Breast epithelium (tissue), 3 donors: ENCODE results near the gene EOGT.

ENCODE experiments used
- CTCF ChIP-seq, 3 donors: fragments of 450-650 bp; IDR thresholded peaks; one replicate each; pipeline ENCODE4 v1.5.1; 2016 to 2017; ENCODE audit warnings: antibody characterized with exemption in 3 of 3, mild to moderate bottlenecking in 3 of 3, moderate library complexity in 3 of 3
- POLR2A ChIP-seq: fragments of 450-650 bp; IDR thresholded peaks from one replicate; pipeline ENCODE4 v1.6.1; 2016; ENCODE audit warnings: antibody characterized with exemption, mild to moderate bottlenecking, moderate library complexity
- POLR2AphosphoS5 ChIP-seq, 3 donors: sonication (generic); formaldehyde crosslinking; IDR thresholded peaks; one replicate each; pipeline ENCODE4 v1.6.1; 2017; ENCODE audit warnings: antibody characterized with exemption in 3 of 3

GRCh38 chr3:68977486-68978167 is 35.9 kb downstream of the EOGT start:
- TF ChIP-seq CTCF (IDR thresholded peaks at IDR 0.05) = no peak
- TF ChIP-seq POLR2AphosphoS5 (IDR thresholded peaks at IDR 0.05) = no peak
- no peak for TF ChIP-seq POLR2A
